IPS-20b (cell line): ENCODE results near the gene SYNE1.
"Not testable (repeated sequence)": the region's sequence is repeated elsewhere in the genome, so short reads cannot be mapped to it uniquely, and the experiment has no call there.

Source experiments
- H3K27ac ChIP-seq: one replicate; pipeline ENCODE4 v1.5.1; 2013; ENCODE audit warnings: low read length
- H3K27me3 ChIP-seq: 2 replicates; pipeline ENCODE4 v1.6.1; 2013; ENCODE audit warnings: mild to moderate bottlenecking, low read length, inconsistent platforms; ENCODE audit not compliant: insufficient read depth
- H3K36me3 ChIP-seq: 2 replicates; pipeline ENCODE4 v1.6.1; 2013; ENCODE audit warnings: low read depth, mild to moderate bottlenecking, inconsistent platforms, low read length, moderate library complexity; ENCODE audit not compliant: insufficient read depth
- H3K4me1 ChIP-seq: 2 replicates; pipeline ENCODE4 v1.6.1; 2013; ENCODE audit warnings: mild to moderate bottlenecking, control low read depth, inconsistent platforms, low read length, moderate library complexity; ENCODE audit not compliant: insufficient read depth
- H3K4me3 ChIP-seq: 2 replicates; pipeline ENCODE4 v1.5.1; 2013; ENCODE audit warnings: mild to moderate bottlenecking, low read length, inconsistent platforms
- H3K9ac ChIP-seq: 2 replicates; pipeline ENCODE4 v1.6.1; 2013; ENCODE audit warnings: low read depth, mild to moderate bottlenecking, inconsistent platforms, low read length, moderate library complexity
- H3K9me3 ChIP-seq: 2 replicates; pipeline ENCODE4 v1.6.1; 2013; ENCODE audit warnings: mild to moderate bottlenecking, low read depth, low read length, inconsistent platforms; ENCODE audit not compliant: insufficient read depth

Gene SYNE1

GRCh38 chr6:152646732-152647131 lies 9.6 kb upstream of the SYNE1 start:
- not testable (repeated sequence) for H3K27ac ChIP-seq, H3K4me1 ChIP-seq, H3K27me3 ChIP-seq, H3K9ac ChIP-seq, H3K4me3 ChIP-seq, H3K9me3 ChIP-seq, H3K36me3 ChIP-seq

- Histone ChIP-seq H3K4me1 (no peaks in the 10 kb centered on the region), H3K27me3 (peaks cover 16% of the 10 kb centered on the region), H3K27ac (no peak overlapping the region), H3K9me3 (no peaks in the 10 kb centered on the region), H3K36me3 (no peaks in the 10 kb centered on the region), H3K4me3 (no peak overlapping the region), H3K9ac (no peak overlapping the region)
Measured at GRCh38 chr6:152642578-152643375, 5.6 kb upstream of the SYNE1 start.

GRCh38 chr6:152636609-152637295 lies 410 bp downstream of the SYNE1 start:
- no peaks in the 10 kb centered on the region for H3K9me3 ChIP-seq
- peaks cover 49% of the 10 kb centered on the region for H3K27me3 ChIP-seq
- H3K4me1 ChIP-seq = no peaks in the 10 kb centered on the region
- H3K4me3 ChIP-seq = peak overlapping the region; percentile 89
- no peak overlapping the region for H3K9ac ChIP-seq
- H3K27ac ChIP-seq = no peak overlapping the region
- H3K36me3 ChIP-seq = no peaks in the 10 kb centered on the region

- Histone ChIP-seq H3K4me1 (no peaks in the 10 kb centered on the region), H3K4me3 (peak overlapping the region; percentile 89), H3K27me3 (peaks cover 49% of the 10 kb centered on the region), H3K9ac (no peak overlapping the region), H3K27ac (no peak overlapping the region), H3K9me3 (no peaks in the 10 kb centered on the region), H3K36me3 (no peaks in the 10 kb centered on the region)
Measured at GRCh38 chr6:152636021-152636608, 1.0 kb downstream of the SYNE1 start.

GRCh38 chr6:152634773-152635172 lies 2.4 kb downstream of the SYNE1 start:
- no peaks in the 10 kb centered on the region for H3K4me1 ChIP-seq
- no peak overlapping the region for H3K4me3 ChIP-seq
- H3K27ac ChIP-seq = no peak overlapping the region
- peaks cover 49% of the 10 kb centered on the region for H3K27me3 ChIP-seq
- no peak overlapping the region for H3K9ac ChIP-seq
- H3K9me3 ChIP-seq = no peaks in the 10 kb centered on the region
- no peaks in the 10 kb centered on the region for H3K36me3 ChIP-seq

GRCh38 chr6:152632121-152632782 lies 4.9 kb downstream of the SYNE1 start:
- Histone ChIP-seq H3K27ac (no peak overlapping the region), H3K9ac (no peak overlapping the region), H3K4me3 (no peak overlapping the region), H3K4me1 (no peaks in the 10 kb centered on the region), H3K36me3 (no peaks in the 10 kb centered on the region), H3K9me3 (no peaks in the 10 kb centered on the region), H3K27me3 (peaks cover 29% of the 10 kb centered on the region)

GRCh38 chr6:152631376-152631775 lies 5.8 kb downstream of the SYNE1 start:
- H3K36me3 ChIP-seq = no peaks in the 10 kb centered on the region
- peaks cover 20% of the 10 kb centered on the region for H3K27me3 ChIP-seq
- no peaks in the 10 kb centered on the region for H3K4me1 ChIP-seq
- no peak overlapping the region for H3K9ac ChIP-seq
- H3K9me3 ChIP-seq = no peaks in the 10 kb centered on the region
- no peak overlapping the region for H3K4me3 ChIP-seq
- no peak overlapping the region for H3K27ac ChIP-seq

- H3K9ac ChIP-seq = no peak overlapping the region
- H3K27ac ChIP-seq = no peak overlapping the region
- H3K36me3 ChIP-seq = no peaks in the 10 kb centered on the region
- no peaks in the 10 kb centered on the region for H3K4me1 ChIP-seq
- peaks cover 14% of the 10 kb centered on the region for H3K27me3 ChIP-seq
- no peaks in the 10 kb centered on the region for H3K9me3 ChIP-seq
- no peak overlapping the region for H3K4me3 ChIP-seq
Measured at GRCh38 chr6:152630832-152631231, 6.3 kb downstream of the SYNE1 start.

GRCh38 chr6:152625213-152625612 lies 11.9 kb downstream of the SYNE1 start:
- Histone ChIP-seq H3K27ac (no peak overlapping the region), H3K4me1 (no peaks in the 10 kb centered on the region), H3K9ac (no peak overlapping the region), H3K36me3 (no peaks in the 10 kb centered on the region), H3K9me3 (no peaks in the 10 kb centered on the region), H3K4me3 (no peak overlapping the region), H3K27me3 (no peaks in the 10 kb centered on the region)

GRCh38 chr6:152614776-152615175 lies 22.4 kb downstream of the SYNE1 start:
- H3K27me3 ChIP-seq, H3K9ac ChIP-seq, H3K27ac ChIP-seq, H3K4me1 ChIP-seq, H3K9me3 ChIP-seq, H3K36me3 ChIP-seq, H3K4me3 ChIP-seq: not testable (repeated sequence)

GRCh38 chr6:152609125-152609670 lies 28.0 kb downstream of the SYNE1 start:
- H3K4me1 ChIP-seq = no peaks in the 10 kb centered on the region
- no peaks in the 10 kb centered on the region for H3K9me3 ChIP-seq
- H3K9ac ChIP-seq = no peak overlapping the region
- H3K27me3 ChIP-seq = no peaks in the 10 kb centered on the region
- no peaks in the 10 kb centered on the region for H3K36me3 ChIP-seq
- H3K4me3 ChIP-seq = no peak overlapping the region
- no peak overlapping the region for H3K27ac ChIP-seq
